Loucy (cell line): ENCODE results near the gene SUDS3.

ENCODE experiments used
- CTCF ChIP-seq: fragments of 200-600 bp; sonication (generic); conservative IDR thresholded peaks from 2 replicates; pipeline ENCODE4 v1.5.1; 2014; ENCODE audit warnings: mild to moderate bottlenecking, antibody characterized with exemption, low read length
- EZH2phosphoT487 ChIP-seq: fragments of 200-600 bp; IDR thresholded peaks from 2 replicates; pipeline ENCODE4 v1.6.1; 2018; ENCODE audit warnings: antibody characterized with exemption, mild to moderate bottlenecking, moderate library complexity, borderline replicate concordance

DNA sequence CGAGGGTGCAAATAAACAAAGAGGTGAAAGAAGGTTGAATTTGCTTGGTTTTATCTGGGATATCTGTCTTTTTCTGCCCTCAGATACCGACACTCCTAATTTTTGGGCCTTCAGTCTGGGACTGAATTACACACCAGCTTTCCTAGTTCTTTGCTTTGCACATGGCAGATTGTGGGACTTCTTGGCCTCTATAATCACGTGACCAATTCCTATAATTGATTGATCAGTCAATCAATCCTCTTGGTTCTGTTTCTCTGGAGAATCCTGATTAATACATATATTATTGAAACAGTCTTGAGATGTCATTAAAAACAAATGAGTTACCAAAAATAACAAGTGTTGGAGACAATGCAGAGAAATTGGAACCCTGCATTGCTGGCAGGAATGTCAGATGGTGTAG, 62.7 kb downstream of the SUDS3 start:
- TF ChIP-seq EZH2phosphoT487 (no peak), CTCF (no peak)
